Measurements from ENCODE around the gene CYP39A1.

DNA sequence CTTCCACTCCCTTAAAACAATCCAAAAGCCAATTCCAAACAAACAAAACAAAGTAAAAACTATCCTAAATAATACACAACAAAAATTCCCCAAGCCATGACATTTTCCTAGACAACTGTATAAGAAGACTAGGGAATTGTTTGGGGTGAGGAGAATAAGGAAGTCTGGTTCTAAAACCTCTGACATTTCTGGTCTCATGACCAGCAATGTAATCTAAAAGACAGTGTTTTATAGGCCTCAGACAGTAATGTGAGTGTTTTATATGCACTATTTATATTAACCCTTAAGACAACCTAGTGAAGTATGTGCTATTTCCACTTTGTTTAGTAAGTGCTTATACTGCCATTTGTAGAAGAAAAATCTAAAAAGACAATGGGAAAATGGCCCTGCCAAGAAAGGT, 148.4 kb downstream of the CYP39A1 start:
- TF ChIP-seq, protein P1, sequence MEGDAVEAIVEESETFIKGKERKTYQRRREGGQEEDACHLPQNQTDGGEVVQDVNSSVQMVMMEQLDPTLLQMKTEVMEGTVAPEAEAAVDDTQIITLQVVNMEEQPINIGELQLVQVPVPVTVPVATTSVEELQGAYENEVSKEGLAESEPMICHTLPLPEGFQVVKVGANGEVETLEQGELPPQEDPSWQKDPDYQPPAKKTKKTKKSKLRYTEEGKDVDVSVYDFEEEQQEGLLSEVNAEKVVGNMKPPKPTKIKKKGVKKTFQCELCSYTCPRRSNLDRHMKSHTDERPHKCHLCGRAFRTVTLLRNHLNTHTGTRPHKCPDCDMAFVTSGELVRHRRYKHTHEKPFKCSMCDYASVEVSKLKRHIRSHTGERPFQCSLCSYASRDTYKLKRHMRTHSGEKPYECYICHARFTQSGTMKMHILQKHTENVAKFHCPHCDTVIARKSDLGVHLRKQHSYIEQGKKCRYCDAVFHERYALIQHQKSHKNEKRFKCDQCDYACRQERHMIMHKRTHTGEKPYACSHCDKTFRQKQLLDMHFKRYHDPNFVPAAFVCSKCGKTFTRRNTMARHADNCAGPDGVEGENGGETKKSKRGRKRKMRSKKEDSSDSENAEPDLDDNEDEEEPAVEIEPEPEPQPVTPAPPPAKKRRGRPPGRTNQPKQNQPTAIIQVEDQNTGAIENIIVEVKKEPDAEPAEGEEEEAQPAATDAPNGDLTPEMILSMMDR (IDR thresholded peaks at IDR 0.05), result no peak
- TF ChIP-seq POLR2AphosphoS5 (IDR thresholded peaks at IDR 0.05), result no peak
- TF ChIP-seq POLR2A (IDR thresholded peaks at IDR 0.05), result no peak

Data from prostate gland (tissue), 2 donors.